CD4-positive, alpha-beta memory T cell (primary cell): ENCODE measurements around the gene RPL23. TPM values are rescaled to one million over a fixed set of nuclear protein-coding genes. Genes with fewer than 3 reads are reported as not detected.
"Not testable (repeated sequence)": the region's sequence is repeated elsewhere in the genome, so short reads cannot be mapped to it uniquely, and the experiment has no call there.

Experiments used
- CTCF ChIA-PET: fragments of 350-600 bp; sonication (Branson Sonifier 250); formaldehyde crosslinking; loops from one replicate; lab custom pipeline; 2021; ENCODE audit warnings: inconsistent platforms; ENCODE audit not compliant: partially characterized antibody; lab: Charles Lee
- POLR2A ChIA-PET: fragments of 350-600 bp; sonication (Branson Sonifier 250); formaldehyde crosslinking; loops from one replicate; lab custom pipeline; 2021; ENCODE audit not compliant: partially characterized antibody; lab: Charles Lee
- DNase-seq, 5 donors: peaks; one replicate each; pipeline versions ENCODE4 v3.0.0 to v3.0.0-alpha.2; 2020 to 2022; ENCODE audit warnings: mixed read lengths in 1 of 5
- H3K27ac ChIP-seq: one replicate; pipeline ENCODE4 v1.7.0; 2013; ENCODE audit warnings: low read depth, low read length
- H3K27me3 ChIP-seq: 2 replicates; pipeline ENCODE4 v1.7.0; 2013; ENCODE audit warnings: mild to moderate bottlenecking, low read length, moderate library complexity; ENCODE audit not compliant: insufficient read depth
- H3K36me3 ChIP-seq: 2 replicates; pipeline ENCODE4 v1.7.0; 2013; ENCODE audit warnings: mild to moderate bottlenecking, low read length, moderate library complexity; ENCODE audit not compliant: insufficient read depth
- H3K4me1 ChIP-seq: 2 replicates; pipeline ENCODE4 v1.7.0; 2013; ENCODE audit warnings: mild to moderate bottlenecking, low read length, moderate library complexity; ENCODE audit not compliant: insufficient read depth
- H3K4me3 ChIP-seq, 2 donors: one replicate each; pipeline ENCODE4 v1.7.0; 2013; ENCODE audit warnings: low read length in 2 of 2, mild to moderate bottlenecking in 1 of 2
- H3K9me3 ChIP-seq, 2 donors: one replicate each; pipeline ENCODE4 v1.7.0; 2013; ENCODE audit warnings: low read length in 2 of 2, control low read depth in 1 of 2; ENCODE audit not compliant: control insufficient read depth in 1 of 2
- H3K27ac Mint-ChIP-seq, 7 donors: one replicate each; pipeline ENCODE4 v1.8.0; 2020 to 2021; ENCODE audit warnings: mixed read lengths in 7 of 7, mild to moderate bottlenecking in 6 of 7, inconsistent platforms in 3 of 7, moderate library complexity in 3 of 7
- H3K27me3 Mint-ChIP-seq, 2 donors: one replicate each; pipeline ENCODE4 v1.8.0; 2020 to 2021; ENCODE audit warnings: mixed read lengths in 2 of 2
- H3K36me3 Mint-ChIP-seq, 2 donors: one replicate each; pipeline ENCODE4 v1.8.0; 2020 to 2021; ENCODE audit warnings: mixed read lengths in 2 of 2, inconsistent platforms in 1 of 2, mild to moderate bottlenecking in 1 of 2
- H3K4me1 Mint-ChIP-seq, 4 donors: one replicate each; pipeline ENCODE4 v1.8.0; 2020 to 2021; ENCODE audit warnings: mixed read lengths in 4 of 4, mild to moderate bottlenecking in 1 of 4
- H3K4me3 Mint-ChIP-seq, 8 donors: one replicate each; pipeline ENCODE4 v1.8.0; 2020 to 2021; ENCODE audit warnings: mixed read lengths in 8 of 8, mild to moderate bottlenecking in 7 of 8, moderate library complexity in 6 of 8, inconsistent platforms in 3 of 8
- H3K9me3 Mint-ChIP-seq, 8 donors: one replicate each; pipeline ENCODE4 v1.8.0; 2020 to 2021; ENCODE audit warnings: mixed read lengths in 8 of 8, mild to moderate bottlenecking in 5 of 8, inconsistent platforms in 3 of 8, moderate library complexity in 1 of 8
- intact Hi-C: fragments of 100-400 bp; cut with micrococcal nuclease; formaldehyde crosslinking; loops from one replicate; pipeline ENCODE4 v1.15.1; 2023
- polyA plus RNA-seq, 2 donors: library from polyadenylated mRNA; unstranded; fragments of 300-500 nt; fragmentation: Illumina TruSeq; gene quantifications; one replicate each; pipeline ENCODE4 v1.2.3, GENCODE V29; 2021
- total RNA-seq, 2 experiments: library from RNA; stranded (reverse); gene quantifications; one replicate each; pipeline ENCODE4 v1.2.3, GENCODE V29; 2021

RPL23 gene
- total and polyA plus RNA-seq, 4 experiments from 2014 or later = 728 to 1,572 (median 1,413) TPM

GRCh38 chr17:38861399-38861843 is 7.9 kb upstream of the RPL23 start:
- Histone ChIP-seq H3K27me3 (no peaks in the 10 kb centered on the region), H3K4me1 (no peaks in the 10 kb centered on the region), H3K4me3 (no peak overlapping the region), H3K27ac (no peak overlapping the region), H3K36me3 (no peaks in the 10 kb centered on the region), H3K9me3 (no peaks in the 10 kb centered on the region)
- peaks cover 0 to 1% (median 0%) of the 10 kb centered on the region in 4 donors for H3K4me1 Mint-ChIP-seq
- H3K36me3 Mint-ChIP-seq = no peaks in the 10 kb centered on the region
- no peak overlapping the region for H3K4me3 Mint-ChIP-seq
- no peaks in the 10 kb centered on the region for H3K9me3 Mint-ChIP-seq
- intact Hi-C loops = no loop called here
- ChIA-PET POLR2A (no interaction called here), CTCF (no interaction called here)
- DNase-seq = no peak
- no peaks in the 10 kb centered on the region for H3K27me3 Mint-ChIP-seq
- peak overlapping the region in 2 of 7 donors; percentile 72 for H3K27ac Mint-ChIP-seq

GRCh38 chr17:38857271-38857670 is 3.8 kb upstream of the RPL23 start:
- Histone ChIP-seq H3K27me3 (no peaks in the 10 kb centered on the region), H3K4me3 (no peak overlapping the region), H3K9me3 (no peaks in the 10 kb centered on the region), H3K4me1 (peaks cover 16% of the 10 kb centered on the region), H3K36me3 (no peaks in the 10 kb centered on the region), H3K27ac (no peak overlapping the region)
- intact Hi-C loops = no loop called here
- Mint-ChIP-seq H3K36me3 (peaks cover 6 to 16% of the 10 kb centered on the region in 2 donors), H3K27me3 (no peaks in the 10 kb centered on the region), H3K9me3 (peaks cover 0 to 6% (median 0%) of the 10 kb centered on the region in 8 donors), H3K27ac (no peak overlapping the region), H3K4me1 (peaks cover 14 to 24% (median 20%) of the 10 kb centered on the region in 4 donors), H3K4me3 (no peak overlapping the region)
- CTCF ChIA-PET = interaction anchor here (0.9 kb wide), 1 partner anchor 95 kb away, joined by 4 read pairs; no protein-coding TSS in a partner anchor
- POLR2A ChIA-PET = no interaction called here
- no peak for DNase-seq

- Mint-ChIP-seq H3K27ac (peak overlapping the region in 6 of 7 donors; percentile 22 to 99 (median 53)), H3K4me1 (peaks cover 30 to 44% (median 36%) of the 10 kb centered on the region in 4 donors), H3K4me3 (peak overlapping the region in 2 of 8 donors; percentile 22 to 24), H3K36me3 (peaks cover 27 to 36% of the 10 kb centered on the region in 2 donors)
- POLR2A ChIA-PET = interaction anchor here (1.3 to 5.4 kb wide), 8 partner anchors 13 to 309 kb away, joined by 4 to 229 read pairs (median 22); partner anchors contain the start of genes CWC25, FBXO47 and LASP1
- H3K36me3 ChIP-seq = peaks cover 18% of the 10 kb centered on the region
- DNase-seq, H3K27me3 Mint-ChIP-seq, H3K9me3 ChIP-seq, H3K27me3 ChIP-seq, H3K27ac ChIP-seq, H3K4me3 ChIP-seq, H3K9me3 Mint-ChIP-seq, intact Hi-C loops: not testable (repeated sequence)
- peaks cover 34% of the 10 kb centered on the region for H3K4me1 ChIP-seq
- CTCF ChIA-PET = interaction anchor here (1.0 to 2.6 kb wide), 9 partner anchors 12 to 299 kb away, joined by 3 to 40 read pairs (median 6); partner anchors contain the start of genes CWC25, LASP1 and LASP1NB
Observed at GRCh38 chr17:38855101-38855714, 1.7 kb upstream of the RPL23 start.

- Histone ChIP-seq H3K27ac (peak overlapping the region; percentile 87), H3K4me3 (peak overlapping the region; percentile 75 to 81), H3K9me3 (no peaks in the 10 kb centered on the region), H3K36me3 (peaks cover 38% of the 10 kb centered on the region), H3K4me1 (peaks cover 34% of the 10 kb centered on the region), H3K27me3 (no peaks in the 10 kb centered on the region)
- H3K4me3 Mint-ChIP-seq = peak overlapping the region; percentile 88 to 97 (median 95)
- H3K36me3 Mint-ChIP-seq = peaks cover 39 to 56% of the 10 kb centered on the region in 2 donors
- peaks cover 30 to 45% (median 37%) of the 10 kb centered on the region in 4 donors for H3K4me1 Mint-ChIP-seq
- H3K27ac Mint-ChIP-seq = peak overlapping the region; percentile 97 to 100 (median 99)
- no peaks in the 10 kb centered on the region for H3K27me3 Mint-ChIP-seq
- intact Hi-C loops = loop anchor here (1.0 to 5.0 kb wide), 6 partner anchors 16 to 299 kb away; partner anchors contain the start of genes CWC25, PIP4K2B, PLXDC1 and PSMB3
- H3K9me3 Mint-ChIP-seq = peaks cover 0 to 6% (median 0%) of the 10 kb centered on the region in 8 donors
- CTCF ChIA-PET = interaction anchor here (0.7 to 2.6 kb wide), 3 partner anchors 16 to 300 kb away, joined by 3 to 40 read pairs (median 10); partner anchors contain the start of genes LASP1 and LASP1NB
- POLR2A ChIA-PET = interaction anchor here (0.6 to 5.4 kb wide), 20 partner anchors 11 to 347 kb away, joined by 3 to 229 read pairs (median 8); partner anchors contain the start of genes CWC25, FBXO47, LASP1 and LASP1NB
- DNase-seq = peak in 1 of 5 donors; percentile 72
Observed at GRCh38 chr17:38852771-38853291, 690 bp downstream of the RPL23 start.

- H3K27ac Mint-ChIP-seq = peak overlapping the region; percentile 88 to 100 (median 99)
- Histone ChIP-seq H3K4me3 (peak overlapping the region in 1 of 2 donors; percentile 81), H3K9me3 (no peaks in the 10 kb centered on the region), H3K36me3 (peaks cover 41% of the 10 kb centered on the region), H3K4me1 (peaks cover 34% of the 10 kb centered on the region), H3K27me3 (no peaks in the 10 kb centered on the region), H3K27ac (peak overlapping the region; percentile 87)
- no peaks in the 10 kb centered on the region for H3K27me3 Mint-ChIP-seq
- peak overlapping the region; percentile 88 to 97 (median 95) for H3K4me3 Mint-ChIP-seq
- H3K36me3 Mint-ChIP-seq = peaks cover 39 to 61% of the 10 kb centered on the region in 2 donors
- peaks cover 0 to 6% (median 0%) of the 10 kb centered on the region in 8 donors for H3K9me3 Mint-ChIP-seq
- intact Hi-C loops = loop anchor here (5.0 kb wide), 2 partner anchors 99 to 301 kb away; partner anchors contain the start of genes PLXDC1 and PSMB3
- ChIA-PET CTCF (no interaction called here), POLR2A (interaction anchor here (0.7 to 5.4 kb wide), 8 partner anchors 10 to 302 kb away, joined by 3 to 229 read pairs (median 4); partner anchors contain the start of genes CWC25, LASP1 and MLLT6)
- H3K4me1 Mint-ChIP-seq = peaks cover 30 to 45% (median 37%) of the 10 kb centered on the region in 4 donors
- DNase-seq = no peak
Observed at GRCh38 chr17:38851434-38851833, 2.1 kb downstream of the RPL23 start.

GRCh38 chr17:38850374-38850773 is 3.1 kb downstream of the RPL23 start:
- Mint-ChIP-seq H3K9me3 (peaks cover 0 to 6% (median 0%) of the 10 kb centered on the region in 8 donors), H3K4me1 (peaks cover 30 to 45% (median 37%) of the 10 kb centered on the region in 4 donors), H3K27ac (peak overlapping the region; percentile 11 to 99 (median 67)), H3K27me3 (no peaks in the 10 kb centered on the region), H3K4me3 (peak overlapping the region in 2 of 8 donors; percentile 23 to 33), H3K36me3 (peaks cover 39 to 61% of the 10 kb centered on the region in 2 donors)
- H3K9me3 ChIP-seq = no peaks in the 10 kb centered on the region
- intact Hi-C loops = loop anchor here (5.0 kb wide), 2 partner anchors 98 to 302 kb away; partner anchors contain the start of genes PLXDC1 and PSMB3
- H3K27ac ChIP-seq = no peak overlapping the region
- peaks cover 41% of the 10 kb centered on the region for H3K36me3 ChIP-seq
- no peak overlapping the region for H3K4me3 ChIP-seq
- H3K4me1 ChIP-seq = peaks cover 34% of the 10 kb centered on the region
- DNase-seq = no peak
- no peaks in the 10 kb centered on the region for H3K27me3 ChIP-seq
- ChIA-PET POLR2A (interaction anchor here (1.3 to 5.4 kb wide), 3 partner anchors 9 to 26 kb away, joined by 3 to 229 read pairs (median 90); partner anchors contain the start of genes CWC25 and LASP1), CTCF (interaction anchor here (0.6 kb wide), 1 partner anchor 382 kb away, joined by 4 read pairs; no protein-coding TSS in a partner anchor)
